A673 (cell line): ENCODE results near the gene ARHGEF4. TPM values are rescaled to one million over a fixed set of nuclear protein-coding genes. Genes with fewer than 3 reads are reported as not detected.

Source experiments
- BruUV-seq: library from RNA; stranded (reverse); fragments of 400-500 nt; replicated peaks from 2 replicates; lab custom pipeline; 2021; lab: Mats Ljungman, UMichigan
- CTCF ChIA-PET: fragments of 300-600 bp; sonication (Branson Sonifier 250); formaldehyde crosslinking; loops from one replicate; lab custom pipeline; 2022; ENCODE audit warnings: antibody characterized with exemption; lab: Charles Lee
- POLR2A ChIA-PET: fragments of 300-600 bp; sonication (Branson Sonifier 250); formaldehyde crosslinking; loops from one replicate; lab custom pipeline; 2022; ENCODE audit warnings: antibody characterized with exemption; ENCODE audit not compliant: low non-redundant PET; lab: Charles Lee
- DNase-seq: peaks from one replicate; pipeline ENCODE4 v3.0.0-alpha.2; 2015; ENCODE audit warnings: low spot score
- H3K27ac ChIP-seq: fragments of 200-600 bp; sonication (generic); 2 replicates; pipeline ENCODE4 v1.5.1; 2016; ENCODE audit warnings: mixed run types, low read depth, mild to moderate bottlenecking, mixed read lengths, antibody characterized with exemption, low read length; ENCODE audit not compliant: poor library complexity, severe bottlenecking
- H3K27me3 ChIP-seq: fragments of 200-600 bp; sonication (generic); replicated peaks from 2 replicates; pipeline ENCODE4 v1.6.1; 2017; ENCODE audit warnings: mixed run types, low read depth, mild to moderate bottlenecking, mixed read lengths, antibody characterized with exemption, low read length; ENCODE audit not compliant: insufficient read depth, poor library complexity
- H3K36me3 ChIP-seq: fragments of 200-600 bp; sonication (generic); 2 replicates; pipeline ENCODE4 v1.6.1; 2016; ENCODE audit warnings: mixed run types, mild to moderate bottlenecking, mixed read lengths, antibody characterized with exemption, low read length; ENCODE audit not compliant: insufficient read depth, poor library complexity, severe bottlenecking
- H3K4me1 ChIP-seq: fragments of 200-600 bp; sonication (generic); 2 replicates; pipeline ENCODE4 v1.6.1; 2017; ENCODE audit warnings: mixed run types, mild to moderate bottlenecking, mixed read lengths, antibody characterized with exemption, low read length; ENCODE audit not compliant: insufficient read depth, poor library complexity, severe bottlenecking
- H3K4me3 ChIP-seq: fragments of 200-600 bp; sonication (generic); 2 replicates; pipeline ENCODE4 v1.5.1; 2016; ENCODE audit warnings: low read depth, mixed run types, mild to moderate bottlenecking, mixed read lengths, low read length; ENCODE audit not compliant: poor library complexity, severe bottlenecking
- H3K9me3 ChIP-seq: fragments of 200-600 bp; sonication (generic); 2 replicates; pipeline ENCODE4 v1.6.1; 2016; ENCODE audit warnings: mixed run types, low read depth, mild to moderate bottlenecking, mixed read lengths, antibody characterized with exemption, low read length; ENCODE audit not compliant: poor library complexity, severe bottlenecking
- EZH2 ChIP-seq: fragments of 200-600 bp; sonication (generic); IDR thresholded peaks from 2 replicates; pipeline ENCODE4 v1.6.1; 2017; ENCODE audit warnings: borderline replicate concordance, low read depth, mild to moderate bottlenecking, mixed read lengths, antibody characterized with exemption, low read length; ENCODE audit not compliant: poor library complexity, severe bottlenecking
- intact Hi-C: fragments of 100-400 bp; cut with micrococcal nuclease; formaldehyde crosslinking; loops from one replicate; pipeline ENCODE4 v1.10.0; 2022; ENCODE audit not compliant: unreplicated experiment
- total RNA-seq: library from RNA; stranded (reverse); gene quantifications from 2 replicates; pipeline ENCODE4 v1.2.3, GENCODE V29; 2021
- TF ChIP-seq, protein P1 (sequence below): fragments of 300-800, 200-600 bp; sonication (generic); conservative IDR thresholded peaks from 2 replicates; pipeline ENCODE4 v1.5.1; 2017; ENCODE audit warnings: low read depth, mild to moderate bottlenecking, antibody characterized with exemption, low read length, moderate library complexity, mixed read lengths

ARHGEF4 gene
- total RNA-seq, 1 experiment from 2014 or later: 2.1 TPM

DNA sequence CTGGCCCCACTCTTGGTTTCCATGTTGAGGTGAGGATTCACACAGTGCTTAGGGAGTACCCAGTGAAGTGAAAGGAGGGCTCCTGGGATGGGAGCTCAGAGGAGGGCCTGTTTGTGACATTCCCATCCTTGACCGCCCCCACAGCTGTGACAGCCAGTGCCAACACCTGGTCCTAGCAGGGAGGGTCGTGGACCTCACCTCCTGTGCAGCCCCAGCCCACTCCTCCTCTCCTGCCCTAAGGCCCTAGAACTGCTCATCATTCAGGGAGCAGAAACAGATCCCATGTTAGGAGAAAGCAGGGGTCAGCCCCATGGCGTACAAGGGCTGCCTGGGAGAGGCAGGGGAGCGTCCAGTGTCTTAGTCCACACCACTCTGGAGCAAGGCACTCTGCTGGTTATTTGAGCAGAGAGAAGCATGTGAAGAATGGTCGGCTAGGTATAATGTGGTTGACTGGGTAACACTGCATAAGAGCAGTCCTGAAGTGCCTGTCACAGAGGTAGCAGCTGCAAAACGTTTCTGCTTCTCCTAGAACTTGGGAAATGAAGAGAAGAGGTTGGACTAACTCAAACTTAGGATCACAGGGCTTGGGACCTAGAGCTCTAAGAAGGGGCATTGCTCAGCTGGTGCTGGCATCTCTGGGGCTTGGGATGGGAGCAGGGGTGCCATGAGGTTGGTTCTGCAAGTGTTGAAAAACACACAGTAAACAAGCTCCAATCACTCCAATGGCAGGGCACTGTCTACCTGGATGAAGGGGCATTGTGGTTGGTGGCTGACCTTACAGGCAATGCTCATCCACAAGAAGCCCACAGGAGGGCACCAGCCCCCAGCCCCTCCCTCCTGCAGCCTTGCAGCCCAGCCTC lies 200.9 kb downstream of the ARHGEF4 start:
- DNase-seq: no peak
- intact Hi-C loops: no loop called here

GRCh38 chr2:131038258-131039100 lies 201.8 kb downstream of the ARHGEF4 start:
- ChIA-PET CTCF (no interaction called here), POLR2A (no interaction called here)
- TF ChIP-seq, protein P1, sequence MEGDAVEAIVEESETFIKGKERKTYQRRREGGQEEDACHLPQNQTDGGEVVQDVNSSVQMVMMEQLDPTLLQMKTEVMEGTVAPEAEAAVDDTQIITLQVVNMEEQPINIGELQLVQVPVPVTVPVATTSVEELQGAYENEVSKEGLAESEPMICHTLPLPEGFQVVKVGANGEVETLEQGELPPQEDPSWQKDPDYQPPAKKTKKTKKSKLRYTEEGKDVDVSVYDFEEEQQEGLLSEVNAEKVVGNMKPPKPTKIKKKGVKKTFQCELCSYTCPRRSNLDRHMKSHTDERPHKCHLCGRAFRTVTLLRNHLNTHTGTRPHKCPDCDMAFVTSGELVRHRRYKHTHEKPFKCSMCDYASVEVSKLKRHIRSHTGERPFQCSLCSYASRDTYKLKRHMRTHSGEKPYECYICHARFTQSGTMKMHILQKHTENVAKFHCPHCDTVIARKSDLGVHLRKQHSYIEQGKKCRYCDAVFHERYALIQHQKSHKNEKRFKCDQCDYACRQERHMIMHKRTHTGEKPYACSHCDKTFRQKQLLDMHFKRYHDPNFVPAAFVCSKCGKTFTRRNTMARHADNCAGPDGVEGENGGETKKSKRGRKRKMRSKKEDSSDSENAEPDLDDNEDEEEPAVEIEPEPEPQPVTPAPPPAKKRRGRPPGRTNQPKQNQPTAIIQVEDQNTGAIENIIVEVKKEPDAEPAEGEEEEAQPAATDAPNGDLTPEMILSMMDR: no peak
- TF ChIP-seq EZH2: no peak

More for the DNA sequence above, 200.9 kb downstream of the ARHGEF4 start:
- ChIA-PET POLR2A (no interaction called here), CTCF (no interaction called here)
- Histone ChIP-seq H3K27me3 (peaks cover 5% of the 10 kb centered on the region), H3K36me3 (no peaks in the 10 kb centered on the region), H3K4me1 (peaks cover 5% of the 10 kb centered on the region), H3K9me3 (no peaks in the 10 kb centered on the region), H3K27ac (no peak overlapping the region), H3K4me3 (no peak overlapping the region)
- no TSS peak for BruUV-seq
- TF ChIP-seq EZH2: no peak
- TF ChIP-seq, protein P1: no peak

DNA sequence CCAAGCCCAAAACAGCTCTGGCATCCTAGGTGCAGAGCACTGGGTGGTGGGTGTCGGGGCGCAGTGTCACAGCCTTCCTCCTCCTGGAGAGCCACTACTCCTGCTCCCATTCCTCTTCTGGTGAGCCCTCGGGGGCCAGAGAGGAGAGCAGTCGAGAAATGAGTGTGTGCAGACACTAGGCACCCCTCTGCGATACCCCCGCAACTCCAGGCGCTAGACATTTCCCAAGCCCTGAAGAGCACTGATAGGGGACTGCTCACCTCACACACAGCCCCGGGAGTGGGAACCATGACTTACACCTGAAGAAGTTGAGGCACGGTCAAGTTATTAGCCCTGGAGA lies 202.4 kb downstream of the ARHGEF4 start:
- no peak for DNase-seq
- TF ChIP-seq EZH2: no peak
- TF ChIP-seq, protein P1: no peak
- intact Hi-C loops: no loop called here

More at GRCh38 chr2:131038258-131039100, 201.8 kb downstream of the ARHGEF4 start:
- Histone ChIP-seq H3K9me3 (no peaks in the 10 kb centered on the region), H3K27ac (no peak overlapping the region), H3K36me3 (no peaks in the 10 kb centered on the region), H3K4me3 (no peak overlapping the region), H3K27me3 (peaks cover 5% of the 10 kb centered on the region), H3K4me1 (peaks cover 5% of the 10 kb centered on the region)
- intact Hi-C loops: no loop called here
- DNase-seq: no peak
- no TSS peak for BruUV-seq

More for the DNA sequence above, 202.4 kb downstream of the ARHGEF4 start:
- ChIA-PET POLR2A (no interaction called here), CTCF (no interaction called here)
- Histone ChIP-seq H3K9me3 (no peaks in the 10 kb centered on the region), H3K27ac (no peak overlapping the region), H3K27me3 (peaks cover 2% of the 10 kb centered on the region), H3K4me1 (peaks cover 5% of the 10 kb centered on the region), H3K4me3 (no peak overlapping the region), H3K36me3 (no peaks in the 10 kb centered on the region)
- no TSS peak for BruUV-seq
